HCT116 (cell line): Measurements from ENCODE around the gene CRX. TPM values are rescaled to one million over a fixed set of nuclear protein-coding genes. Genes with fewer than 3 reads are reported as not detected.
"Not testable (repeated sequence)": the region's sequence is repeated elsewhere in the genome, so short reads cannot be mapped to it uniquely, and the experiment has no call there.

Experiments used
- ATAC-seq: fragments of 200-7000 bp; cut with Tn5 transposase; 2 replicates; pipeline ENCODE4 v1.9.1; 2020; ENCODE audit warnings: mild to moderate bottlenecking, moderate library complexity
- BruUV-seq: library from RNA; stranded (reverse); fragments of 400-500 nt; replicated peaks from 2 replicates; lab custom pipeline; 2021; lab: Mats Ljungman, UMichigan
- CTCF ChIA-PET: fragments of 300-600 bp; sonication (Branson Sonifier 250); formaldehyde crosslinking; loops from one replicate; lab custom pipeline; 2021; ENCODE audit warnings: antibody characterized with exemption; lab: Charles Lee
- POLR2A ChIA-PET: fragments of 300-600, 350-600 bp; sonication (Branson Sonifier 250); formaldehyde crosslinking; loops from one replicate; lab custom pipeline; 2021; ENCODE audit warnings: antibody characterized with exemption; lab: Charles Lee
- RAD21 ChIA-PET, 2 experiments: fragments of 300-600 bp; sonication (Branson Sonifier 250); formaldehyde crosslinking; loops; one replicate each; lab custom pipeline; 2023; ENCODE audit warnings: low total read pairs in 2 of 2; ENCODE audit not compliant: uncharacterized antibody in 2 of 2, unreplicated experiment in 2 of 2, low non-redundant PET in 1 of 2; lab: Charles Lee
- DNase-seq: peaks from one replicate; pipeline ENCODE4 v3.0.0-alpha.2; 2010; ENCODE audit warnings: low read depth, low spot score
- H2AFZ ChIP-seq: fragments of 200-600 bp; shearing (Covaris generic), sonication (generic); 2 replicates; pipeline ENCODE4 v1.6.1; 2017; ENCODE audit warnings: low read depth, mixed run types, mixed read lengths, antibody characterized with exemption, low read length; ENCODE audit not compliant: poor library complexity, severe bottlenecking
- H3K27ac ChIP-seq: 2 replicates; pipeline ENCODE4 v1.5.1; 2012; ENCODE audit warnings: low read depth, low read length
- H3K27me3 ChIP-seq: fragments of 200-600 bp; sonication (generic); 2 replicates; pipeline ENCODE4 v1.6.1; 2016; ENCODE audit warnings: mixed run types, low read length, mixed read lengths; ENCODE audit not compliant: insufficient read depth
- H3K36me3 ChIP-seq, 2 experiments: fragments of 200-500 bp in 1 of 2; fragments of 200-600 bp in 1 of 2; sonication (Bioruptor generic) in 1 of 2; sonication (generic) in 1 of 2; 2 replicates each; pipeline versions ENCODE4 v1.5.1 to v1.6.1; 2014 to 2016; ENCODE audit warnings: low read length in 2 of 2, inconsistent platforms in 1 of 2, mixed read lengths in 1 of 2, mixed run types in 1 of 2; ENCODE audit not compliant: insufficient read depth in 2 of 2, control insufficient read depth in 1 of 2
- H3K4me1 ChIP-seq, 2 experiments: fragments of 200-600 bp in 1 of 2; sonication (generic) in 1 of 2; 2 replicates each; pipeline versions ENCODE4 v1.5.1 to v1.6.1; 2012 to 2017; ENCODE audit warnings: low read length in 2 of 2, inconsistent platforms in 1 of 2, mild to moderate bottlenecking in 1 of 2, mixed read lengths in 1 of 2, mixed run types in 1 of 2, moderate library complexity in 1 of 2; ENCODE audit not compliant: insufficient read depth in 2 of 2, control insufficient read depth in 1 of 2
- H3K4me2 ChIP-seq: fragments of 200-600 bp; sonication (generic); 2 replicates; pipeline ENCODE4 v1.6.1; 2017; ENCODE audit warnings: mixed run types, low read length, mixed read lengths
- H3K4me3 ChIP-seq, 2 experiments: fragments of 200-600 bp in 1 of 2; sonication (generic) in 1 of 2; replicated peaks in 1 of 2; 2 replicates each; pipeline ENCODE4 v1.5.1; 2011 to 2016; ENCODE audit warnings: low read length in 2 of 2, control low read depth in 1 of 2, low read depth in 1 of 2, mild to moderate bottlenecking in 1 of 2, mixed read lengths in 1 of 2, mixed run types in 1 of 2
- H3K79me2 ChIP-seq: fragments of 200-600 bp; sonication (generic); 2 replicates; pipeline ENCODE4 v1.6.1; 2017; ENCODE audit warnings: mild to moderate bottlenecking, mixed run types, low read length, moderate library complexity, mixed read lengths; ENCODE audit not compliant: insufficient read depth
- H3K9ac ChIP-seq: fragments of 200-600 bp; sonication (generic); 2 replicates; pipeline ENCODE4 v1.6.1; 2016; ENCODE audit warnings: low read length, mixed read lengths
- H3K9me2 ChIP-seq: fragments of 200-600 bp; sonication (generic), shearing (Covaris generic); 2 replicates; pipeline ENCODE4 v1.6.1; 2017; ENCODE audit warnings: mixed run types, mild to moderate bottlenecking, moderate library complexity; ENCODE audit not compliant: insufficient read depth
- H3K9me3 ChIP-seq, 2 experiments: fragments of 200-500 bp in 1 of 2; fragments of 200-600 bp in 1 of 2; sonication (Bioruptor generic) in 1 of 2; sonication (generic) in 1 of 2; 2 replicates each; pipeline ENCODE4 v1.6.1; 2014 to 2017; ENCODE audit warnings: low read length in 2 of 2, mixed read lengths in 2 of 2, inconsistent platforms in 1 of 2, low read depth in 1 of 2, mild to moderate bottlenecking in 1 of 2, mixed run types in 1 of 2, moderate library complexity in 1 of 2; ENCODE audit not compliant: control insufficient read depth in 1 of 2, insufficient read depth in 1 of 2
- H4K20me1 ChIP-seq: fragments of 200-600 bp; sonication (generic), shearing (Covaris generic); 2 replicates; pipeline ENCODE4 v1.6.1; 2017; ENCODE audit warnings: mixed run types, mild to moderate bottlenecking, moderate library complexity; ENCODE audit not compliant: insufficient read depth
- CBX3 ChIP-seq: IDR thresholded peaks from 2 replicates; pipeline ENCODE4 v1.6.1; 2012; ENCODE audit warnings: low read depth
- CEBPB ChIP-seq: IDR thresholded peaks from 2 replicates; pipeline ENCODE4 v1.6.1; 2012; ENCODE audit warnings: low read depth
- EGR1 ChIP-seq: IDR thresholded peaks from 2 replicates; pipeline ENCODE4 v1.6.1; 2012; ENCODE audit warnings: low read depth
- EZH2 ChIP-seq: fragments of 200-600 bp; sonication (generic); IDR thresholded peaks from 2 replicates; pipeline ENCODE4 v1.6.1; 2017; ENCODE audit warnings: antibody characterized with exemption, mixed run types
- FOSL1 ChIP-seq: IDR thresholded peaks from 2 replicates; pipeline ENCODE4 v1.6.1; 2012; ENCODE audit warnings: low read depth
- JUND ChIP-seq: IDR thresholded peaks from 2 replicates; pipeline ENCODE4 v1.6.1; 2012
- SIN3A ChIP-seq: IDR thresholded peaks from 2 replicates; pipeline ENCODE4 v1.6.1; 2012; ENCODE audit warnings: low read depth
- YY1 ChIP-seq: IDR thresholded peaks from 2 replicates; pipeline ENCODE4 v1.6.1; 2011; ENCODE audit warnings: low read length, low read depth, moderate library complexity, mild to moderate bottlenecking; ENCODE audit not compliant: insufficient replicate concordance; ENCODE audit errors: extremely low read depth
- ZFX ChIP-seq: fragments of 450-650 bp; IDR thresholded peaks from 2 replicates; pipeline ENCODE4 v1.6.1; 2017
- ZNF274 ChIP-seq: fragments of 200-500 bp; sonication (Bioruptor generic); IDR thresholded peaks from 2 replicates; pipeline ENCODE4 v1.6.1; 2014; ENCODE audit warnings: mild to moderate bottlenecking, low read depth, low read length, inconsistent platforms
- intact Hi-C: fragments of 100-400 bp; cut with micrococcal nuclease; formaldehyde crosslinking; loops from 2 replicates; pipeline ENCODE4 v1.10.0; 2022
- total RNA-seq: library from RNA; stranded (reverse); gene quantifications from one replicate; pipeline ENCODE4 v1.2.1, GENCODE V29; 2021; ENCODE audit not compliant: unreplicated experiment
- TF ChIP-seq, protein P1 (sequence below): IDR thresholded peaks from 2 replicates; pipeline ENCODE4 v1.6.1; 2011; ENCODE audit warnings: mild to moderate bottlenecking, low read length, moderate library complexity; ENCODE audit not compliant: insufficient replicate concordance; ENCODE audit errors: extremely low read depth

CRX gene
- total RNA-seq, 1 experiment from 2014 or later: not detected

DNA sequence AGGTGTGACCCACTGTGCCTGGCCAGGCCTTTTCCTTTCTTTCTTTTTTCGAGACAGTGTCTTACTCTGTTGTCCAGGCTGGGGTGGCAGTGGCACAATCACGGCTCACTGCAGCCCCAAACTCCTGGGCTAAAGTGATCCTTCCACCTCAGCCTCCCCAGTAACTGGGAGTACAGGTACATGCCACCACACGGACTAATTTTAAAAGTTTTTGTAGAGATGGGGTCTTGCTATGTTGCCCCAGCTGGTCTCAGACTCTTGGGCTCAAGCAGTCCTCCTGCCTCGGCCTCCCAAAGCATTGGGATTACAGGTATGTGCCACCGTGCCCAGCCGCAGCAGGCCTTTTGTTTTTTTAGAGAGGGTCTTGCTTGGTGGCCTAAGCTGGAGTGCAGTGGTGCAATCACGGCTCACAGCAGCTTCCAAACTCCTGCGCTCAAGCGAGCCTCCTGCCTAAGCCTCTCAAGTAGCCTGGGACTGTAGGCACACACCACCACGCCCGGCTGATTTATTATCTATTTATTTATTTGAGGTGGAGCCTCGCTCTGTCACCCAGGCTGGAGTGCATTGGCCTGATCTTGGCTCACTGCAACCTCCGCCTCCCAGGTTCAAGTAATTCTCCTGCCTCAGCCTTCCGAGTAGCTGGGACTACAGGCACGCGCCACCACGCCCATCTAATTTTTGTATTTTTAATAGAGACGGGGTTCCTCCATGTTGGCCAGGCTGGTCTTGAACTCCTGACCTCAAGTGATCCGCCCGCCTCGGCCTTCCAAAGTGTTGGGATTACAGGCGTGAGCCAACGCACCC, 44.3 kb upstream of the CRX start:
- Histone ChIP-seq H3K4me1 (peaks cover 13 to 24% of the 10 kb centered on the region in 2 experiments; a peak in 3 of 4 replicates), H3K79me2 (peaks cover 41% of the 10 kb centered on the region), H3K4me2 (peak overlapping the region; percentile 99), H3K9ac (peak overlapping the region; percentile 84), H3K27ac (peak overlapping the region; percentile 98), H3K4me3 (peak overlapping the region; percentile 97 to 99), H3K36me3 (peaks cover 20 to 26% of the 10 kb centered on the region in 2 experiments; a peak in 3 of 4 replicates)
- POLR2A ChIA-PET: interaction anchor here (0.6 to 1.3 kb wide), 2 partner anchors 12 to 443 kb away, joined by 4 to 5 read pairs; no protein-coding TSS in a partner anchor
- DNase-seq, H4K20me1 ChIP-seq, H3K9me2 ChIP-seq, RAD21 ChIA-PET, H2AFZ ChIP-seq, intact Hi-C loops, H3K9me3 ChIP-seq, H3K27me3 ChIP-seq: not testable (repeated sequence)
- CTCF ChIA-PET: interaction anchor here (1.2 to 1.5 kb wide), 3 partner anchors 10 to 17 kb away, joined by 3 to 4 read pairs (median 3); no protein-coding TSS in a partner anchor
- BruUV-seq: TSS peak; percentile 93
- peak; percentile 21 for ATAC-seq

DNA sequence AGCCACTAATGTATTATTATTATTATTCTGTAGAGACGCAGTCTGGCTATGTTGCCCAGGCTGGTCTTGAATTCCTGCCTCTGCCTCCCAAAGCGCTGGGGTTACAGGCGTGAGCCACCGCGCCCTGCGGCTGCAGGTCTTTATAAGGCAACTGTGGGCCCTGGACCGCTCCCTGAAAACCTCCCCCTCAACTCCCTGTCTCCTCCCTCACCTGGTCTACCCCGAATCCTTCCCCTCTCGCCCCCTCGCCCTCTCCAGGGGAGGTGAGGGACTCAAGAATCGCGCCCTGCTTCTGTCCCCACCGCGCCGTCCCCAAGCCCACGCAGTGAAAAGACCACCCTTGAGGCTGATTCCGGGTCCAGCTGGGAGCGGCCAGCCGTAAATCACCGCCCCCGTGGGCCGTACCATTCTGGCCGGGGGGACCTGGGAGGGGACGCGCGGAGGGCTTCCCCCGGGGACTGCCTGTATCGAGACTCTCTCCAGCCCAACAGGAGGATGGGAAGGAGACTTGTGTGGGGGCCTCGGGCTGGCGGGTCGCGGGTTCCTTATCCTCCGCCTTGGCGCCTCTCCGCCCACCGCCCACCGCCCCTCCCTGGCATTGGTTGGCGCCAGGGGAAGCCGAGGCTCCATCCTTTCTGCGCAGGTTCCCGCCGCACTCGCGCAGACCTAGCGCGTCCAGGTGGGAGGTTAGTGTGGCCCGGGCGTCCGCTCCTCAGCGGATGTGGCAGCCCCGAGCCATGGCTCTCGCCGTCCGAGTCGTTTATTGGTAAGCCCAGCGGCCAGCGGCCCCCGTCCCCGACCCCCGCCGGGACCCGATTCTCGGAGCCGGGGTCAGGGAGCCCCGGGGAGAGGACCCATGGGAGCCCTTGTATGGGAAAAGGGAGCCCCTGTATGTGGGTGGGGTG, 43.4 kb upstream of the CRX start, which contains the start of gene SELENOW:
Gene SELENOW, plus strand, starts transcription at position 655 of the 905 bp plus-strand sequence. Its CDS starts 83 bp downstream, at position 738.
- Histone ChIP-seq H3K27me3 (no peaks in the 10 kb centered on the region), H3K27ac (peak within 1 kb of the TSS; percentile 98), H3K9me3 (no peaks in the 10 kb centered on the region), H3K4me3 (peak within 1 kb of the TSS; percentile 97 to 99), H3K9me2 (no peaks in the 10 kb centered on the region), H3K9ac (peak within 1 kb of the TSS; percentile 84), H3K36me3 (peaks cover 24 to 26% of the 10 kb centered on the region in 2 experiments; a peak in 3 of 4 replicates), H3K4me2 (peak within 1 kb of the TSS; percentile 99), H3K79me2 (peaks cover 41% of the 10 kb centered on the region), H3K4me1 (peaks cover 13 to 24% of the 10 kb centered on the region in 2 experiments; a peak in 3 of 4 replicates), H4K20me1 (no peaks in the 10 kb centered on the region), H2AFZ (peak within 1 kb of the TSS; percentile 80)
- intact Hi-C loops: no loop called here
- ChIA-PET RAD21 (no interaction called here), CTCF (interaction anchor here (1.2 to 1.5 kb wide), 3 partner anchors 11 to 16 kb away, joined by 3 to 4 read pairs (median 3); no protein-coding TSS in a partner anchor), POLR2A (interaction anchor here (0.6 to 1.3 kb wide), 2 partner anchors 13 to 443 kb away, joined by 4 to 5 read pairs; no protein-coding TSS in a partner anchor)
- BruUV-seq: no TSS peak
- peak; percentile 89 for ATAC-seq
- peak; percentile 55 for DNase-seq
- TF ChIP-seq ZNF274: no peak
- no peak for TF ChIP-seq CEBPB
- TF ChIP-seq FOSL1: no peak
- TF ChIP-seq EGR1: peak; percentile 99
- TF ChIP-seq CBX3: peak; percentile 57
- TF ChIP-seq SIN3A: peak; percentile 94
- TF ChIP-seq EZH2: no peak
- peak; percentile 57 for TF ChIP-seq YY1
- TF ChIP-seq ZFX: peak; percentile 54; the same call in 1 of the 2 replicates
- TF ChIP-seq, protein P1, sequence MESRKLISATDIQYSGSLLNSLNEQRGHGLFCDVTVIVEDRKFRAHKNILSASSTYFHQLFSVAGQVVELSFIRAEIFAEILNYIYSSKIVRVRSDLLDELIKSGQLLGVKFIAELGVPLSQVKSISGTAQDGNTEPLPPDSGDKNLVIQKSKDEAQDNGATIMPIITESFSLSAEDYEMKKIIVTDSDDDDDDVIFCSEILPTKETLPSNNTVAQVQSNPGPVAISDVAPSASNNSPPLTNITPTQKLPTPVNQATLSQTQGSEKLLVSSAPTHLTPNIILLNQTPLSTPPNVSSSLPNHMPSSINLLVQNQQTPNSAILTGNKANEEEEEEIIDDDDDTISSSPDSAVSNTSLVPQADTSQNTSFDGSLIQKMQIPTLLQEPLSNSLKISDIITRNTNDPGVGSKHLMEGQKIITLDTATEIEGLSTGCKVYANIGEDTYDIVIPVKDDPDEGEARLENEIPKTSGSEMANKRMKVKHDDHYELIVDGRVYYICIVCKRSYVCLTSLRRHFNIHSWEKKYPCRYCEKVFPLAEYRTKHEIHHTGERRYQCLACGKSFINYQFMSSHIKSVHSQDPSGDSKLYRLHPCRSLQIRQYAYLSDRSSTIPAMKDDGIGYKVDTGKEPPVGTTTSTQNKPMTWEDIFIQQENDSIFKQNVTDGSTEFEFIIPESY: no peak
- TF ChIP-seq JUND: peak; percentile 79
